GM12878 (cell line): Measurements from ENCODE around the gene ENDOU. TPM values are rescaled to one million over a fixed set of nuclear protein-coding genes. Genes with fewer than 3 reads are reported as not detected.
A peak's percentile ranks its signal among the peaks of the same experiment; 100 is the strongest.

ENCODE experiments used
- ATAC-seq: fragments of 200-7000 bp; cut with Tn5 transposase; 3 replicates; pipeline ENCODE4 v1.9.1; 2020; ENCODE audit warnings: mild to moderate bottlenecking, moderate library complexity
- BruUV-seq: library from RNA; stranded (reverse); fragments of 400-500 nt; replicated peaks from 2 replicates; lab custom pipeline; 2021; lab: Mats Ljungman, UMichigan
- CTCF ChIA-PET: fragments of 300-600 bp; sonication (Branson Sonifier 250); formaldehyde crosslinking; extraction: SDS; loops from one replicate; lab custom pipeline; 2021; ENCODE audit warnings: inconsistent platforms; lab: Yijun Ruan, JAX
- POLR2A ChIA-PET: fragments of 350-600 bp; formaldehyde crosslinking; extraction: SDS; loops from one replicate; lab custom pipeline; 2021; ENCODE audit warnings: inconsistent platforms; lab: Charles Lee
- RAD21 ChIA-PET: fragments of 300-600 bp; sonication (Branson Sonifier 250); formaldehyde crosslinking; loops from one replicate; lab custom pipeline; 2023; ENCODE audit warnings: antibody characterized with exemption; ENCODE audit not compliant: unreplicated experiment; lab: Charles Lee
- SMC1A ChIA-PET: fragments of 300-600 bp; sonication (Branson Sonifier 250); formaldehyde crosslinking; loops from one replicate; lab custom pipeline; 2023; ENCODE audit not compliant: unreplicated experiment, uncharacterized antibody; lab: Charles Lee
- DNase-seq: peaks from one replicate; pipeline ENCODE4 v3.0.0-alpha.2; 2011; ENCODE audit warnings: low read depth, low spot score
- FAIRE-seq: peaks from 3 replicates; lab custom pipeline; 2011; peaks lifted over from hg19 to GRCh38; lab: Jason Lieb, UNC
- H2AFZ ChIP-seq: 2 replicates; pipeline ENCODE4 v1.6.0; 2011; ENCODE audit warnings: low read depth, low read length, control low read depth; ENCODE audit not compliant: control insufficient read depth
- H3K27ac ChIP-seq: 2 replicates; pipeline ENCODE4 v1.5.1; 2011; ENCODE audit warnings: control low read depth; ENCODE audit not compliant: control insufficient read depth, insufficient read depth
- H3K27me3 ChIP-seq, 2 experiments: replicated peaks in 1 of 2; 2 replicates each; pipeline versions ENCODE4 v1.6.0 to v1.6.1; 2011; ENCODE audit warnings: low read length in 1 of 2; ENCODE audit not compliant: control insufficient read depth in 2 of 2, insufficient read depth in 2 of 2
- H3K36me3 ChIP-seq, 2 experiments: 2 replicates each; pipeline ENCODE4 v1.5.1; 2011; ENCODE audit warnings: low read length in 1 of 2; ENCODE audit not compliant: control insufficient read depth in 2 of 2, insufficient read depth in 2 of 2
- H3K4me1 ChIP-seq: 2 replicates; pipeline ENCODE4 v1.6.1; 2011; ENCODE audit warnings: mild to moderate bottlenecking, low read length, moderate library complexity, mixed read lengths; ENCODE audit not compliant: control insufficient read depth, insufficient read depth
- H3K4me2 ChIP-seq: 2 replicates; pipeline ENCODE4 v1.6.0; 2011; ENCODE audit warnings: control low read depth; ENCODE audit not compliant: control insufficient read depth, insufficient read depth
- H3K4me3 ChIP-seq: fragments of 200-600 bp; sonication (generic); 2 replicates; pipeline ENCODE4 v1.5.1; 2016
- H3K79me2 ChIP-seq: 2 replicates; pipeline ENCODE4 v1.6.0; 2011; ENCODE audit warnings: low read length; ENCODE audit not compliant: control insufficient read depth, insufficient read depth
- H3K9ac ChIP-seq: 2 replicates; pipeline ENCODE4 v1.8.0; 2011; ENCODE audit warnings: low read length, control low read depth, mixed read lengths; ENCODE audit not compliant: control insufficient read depth, insufficient read depth
- H3K9me3 ChIP-seq: replicated peaks from 3 replicates; pipeline ENCODE4 v1.5.1; 2011; ENCODE audit warnings: mild to moderate bottlenecking, low read length; ENCODE audit not compliant: control insufficient read depth, insufficient read depth
- H4K20me1 ChIP-seq: 2 replicates; pipeline ENCODE4 v1.6.0; 2011; ENCODE audit not compliant: control insufficient read depth, insufficient read depth
- ASH2L ChIP-seq: fragments of 300-600, 200-600 bp; sonication (generic); IDR thresholded peaks from 2 replicates; pipeline ENCODE4 v1.6.1; 2017; ENCODE audit warnings: low read depth, mild to moderate bottlenecking, borderline replicate concordance
- CHD1 ChIP-seq: IDR thresholded peaks from 2 replicates; pipeline ENCODE4 v1.6.1; 2012; ENCODE audit warnings: low read depth, low read length, improper control_type of control experiment
- IRF4 ChIP-seq: IDR thresholded peaks from 2 replicates; pipeline ENCODE4 v1.6.1; 2011; ENCODE audit warnings: low read depth, low read length
- MEF2B ChIP-seq: fragments of 450-650 bp; IDR thresholded peaks from 2 replicates; pipeline ENCODE4 v1.6.1; 2018; ENCODE audit warnings: mild to moderate bottlenecking, moderate library complexity; ENCODE audit not compliant: partially characterized antibody, poor library complexity, severe bottlenecking
- MTA2 ChIP-seq: fragments of 450-650 bp; IDR thresholded peaks from 2 replicates; pipeline ENCODE4 v1.6.1; 2016; ENCODE audit warnings: low read depth, mild to moderate bottlenecking, moderate library complexity
- NFYB ChIP-seq: IDR thresholded peaks from 2 replicates; pipeline ENCODE4 v1.6.1; 2011; ENCODE audit warnings: low read depth, mild to moderate bottlenecking, low read length, improper control_type of control experiment, moderate library complexity; ENCODE audit not compliant: insufficient read depth
- NR2C1 ChIP-seq: fragments of 450-650 bp; IDR thresholded peaks from 2 replicates; pipeline ENCODE4 v1.6.1; 2017; ENCODE audit warnings: antibody characterized with exemption, mild to moderate bottlenecking, moderate library complexity
- NR2F1 ChIP-seq: fragments of 450-650 bp; conservative IDR thresholded peaks from 2 replicates; pipeline ENCODE4 v1.6.1; 2017; ENCODE audit warnings: mild to moderate bottlenecking
- SIN3A ChIP-seq: IDR thresholded peaks from 2 replicates; pipeline ENCODE4 v1.6.1; 2012; ENCODE audit warnings: low read depth, low read length, improper control_type of control experiment
- ZZZ3 ChIP-seq: IDR thresholded peaks from 2 replicates; pipeline ENCODE4 v1.6.1; 2011; ENCODE audit warnings: low read depth; ENCODE audit not compliant: control insufficient read depth, insufficient read length
- WGBS: methylation state at CpG from one replicate; pipeline ENCODE4 v1.1.6; 2016; ENCODE audit warnings: low lambda C conversion rate; ENCODE audit not compliant: insufficient replicate concordance, insufficient coverage; ENCODE audit errors: missing lambda C conversion rate; 5-methylcytosine and 5-hydroxymethylcytosine counted together
- in situ Hi-C: fragments of 300-500 bp; cut with MboI; formaldehyde crosslinking; loops from 9 replicates; pipeline ENCODE4 v1.14.3; 2018; ENCODE audit warnings: mixed read lengths
- intact Hi-C: fragments of 100-400 bp; cut with micrococcal nuclease; formaldehyde crosslinking; loops from one replicate; pipeline ENCODE4 v1.14.2; 2022; ENCODE audit not compliant: unreplicated experiment
- polyA plus RNA-seq, 11 experiments: library from polyadenylated mRNA; depleted of rRNA in 4 of 11; unstranded in 6 of 11; stranded (reverse) in 5 of 11; fragments of >200 nt; fragmentation: Nextera tagmentation in 4 of 11; fragmentation: Illumina TruSeq in 1 of 11; extraction: Ambion mirVana in 4 of 11; extraction: Trizol in 1 of 11; gene quantifications; 1 replicate in 1 of 11; 2 replicates in 10 of 11; pipeline versions ENCODE4 v1.2.1 to v1.2.3, GENCODE V29; 2011 to 2016; ENCODE audit warnings: inconsistent platforms in 2 of 11, missing spikeins in 2 of 11, low read depth in 1 of 11
- total RNA-seq, 4 experiments: library from RNA; depleted of rRNA in 3 of 4; stranded (reverse); fragments of >200 nt in 3 of 4; fragmentation: Illumina TruSeq in 1 of 4; extraction: Trizol in 1 of 4; gene quantifications; 2 replicates each; pipeline versions ENCODE4 v1.2.1 to v1.2.3, GENCODE V29; 2013 to 2021

ENDOU gene
- total and polyA plus RNA-seq, 10 of the 15 experiments (the other 5 are each of a cell fraction or from before 2014, with no cell fraction given) = 0.03 to 0.17 (median 0.10) TPM; not detected in 4

DNA sequence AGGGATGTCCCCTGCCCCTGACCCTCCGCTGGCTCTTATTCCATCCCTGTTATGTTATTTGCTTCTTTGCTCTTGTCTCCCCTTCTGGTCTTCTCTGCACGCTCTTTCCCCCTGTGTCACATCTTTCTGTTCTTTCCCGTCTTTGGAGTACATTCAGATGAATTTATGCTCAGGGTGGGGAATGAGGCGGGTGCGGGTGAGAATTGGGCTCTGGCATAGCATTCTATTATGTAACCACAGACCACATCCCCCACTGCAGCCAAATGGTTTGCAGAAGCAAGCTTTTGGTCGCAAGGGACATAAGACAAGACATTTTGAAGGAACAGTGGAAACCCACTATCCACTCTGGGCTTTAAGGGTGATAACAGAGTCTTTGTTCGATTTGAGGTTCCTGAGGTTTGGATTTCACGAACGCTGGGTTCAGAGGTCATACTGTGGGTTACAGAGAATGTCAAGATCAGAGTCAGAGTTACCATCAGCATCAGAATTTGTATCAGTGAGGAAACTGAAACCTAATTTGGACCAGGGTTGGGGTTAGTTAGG is 3.8 kb downstream of the ENDOU start:
- ChIA-PET CTCF (interaction anchor here (1.0 to 7.2 kb wide), 3 partner anchors 21 to 53 kb away, joined by 4 to 87 read pairs (median 48); no protein-coding TSS in a partner anchor), SMC1A (interaction anchor here (1.2 to 7.9 kb wide), 3 partner anchors 20 to 49 kb away, joined by 3 to 60 read pairs (median 4); no protein-coding TSS in a partner anchor), POLR2A (interaction anchor here (1.3 kb wide), 1 partner anchor 41 kb away, joined by 3 read pairs; no protein-coding TSS in a partner anchor), RAD21 (interaction anchor here (7.9 kb wide), 1 partner anchor 21 kb away, joined by 42 read pairs; no protein-coding TSS in a partner anchor)
- no peak overlapping the region for H3K9ac ChIP-seq
- FAIRE-seq (no peak), ATAC-seq (peak; percentile 24), DNase-seq (no peak)
- H4K20me1 ChIP-seq = no peaks in the 10 kb centered on the region
- no peaks in the 10 kb centered on the region for H3K9me3 ChIP-seq
- H3K4me1 ChIP-seq = peaks cover 11% of the 10 kb centered on the region
- no peaks in the 10 kb centered on the region for H3K79me2 ChIP-seq
- WGBS = 88% methylated on average over 9 of the region's 9 CpGs
- H2AFZ ChIP-seq = no peak overlapping the region
- no peaks in the 10 kb centered on the region for H3K36me3 ChIP-seq
- in situ Hi-C loops (no loop called here), intact Hi-C loops (no loop called here)
- BruUV-seq = no TSS peak
- no peak overlapping the region for H3K4me3 ChIP-seq
- H3K4me2 ChIP-seq = no peak overlapping the region
- no peak overlapping the region for H3K27ac ChIP-seq
- H3K27me3 ChIP-seq = no peaks in the 10 kb centered on the region
- no peak for TF ChIP-seq CHD1
- TF ChIP-seq ASH2L = no peak
- TF ChIP-seq NR2C1 = peak; percentile 26; the same call in 1 of the 2 replicates
- no peak for TF ChIP-seq SIN3A
- no peak for TF ChIP-seq IRF4
- TF ChIP-seq NR2F1 = peak; percentile 69
- TF ChIP-seq MTA2 = no peak
- no peak for TF ChIP-seq MEF2B
- TF ChIP-seq ZZZ3 = no peak
- no peak for TF ChIP-seq NFYB
